GM18868 (cell line): ENCODE results near the gene SLC17A7.

Source experiments
- ATAC-seq: cut with Tn5 transposase; IDR thresholded peaks from one replicate; pipeline ENCODE4 v1.9.1; 2021; ENCODE audit warnings: mild to moderate bottlenecking, moderate library complexity; ENCODE audit not compliant: unreplicated experiment

Gene SLC17A7

DNA sequence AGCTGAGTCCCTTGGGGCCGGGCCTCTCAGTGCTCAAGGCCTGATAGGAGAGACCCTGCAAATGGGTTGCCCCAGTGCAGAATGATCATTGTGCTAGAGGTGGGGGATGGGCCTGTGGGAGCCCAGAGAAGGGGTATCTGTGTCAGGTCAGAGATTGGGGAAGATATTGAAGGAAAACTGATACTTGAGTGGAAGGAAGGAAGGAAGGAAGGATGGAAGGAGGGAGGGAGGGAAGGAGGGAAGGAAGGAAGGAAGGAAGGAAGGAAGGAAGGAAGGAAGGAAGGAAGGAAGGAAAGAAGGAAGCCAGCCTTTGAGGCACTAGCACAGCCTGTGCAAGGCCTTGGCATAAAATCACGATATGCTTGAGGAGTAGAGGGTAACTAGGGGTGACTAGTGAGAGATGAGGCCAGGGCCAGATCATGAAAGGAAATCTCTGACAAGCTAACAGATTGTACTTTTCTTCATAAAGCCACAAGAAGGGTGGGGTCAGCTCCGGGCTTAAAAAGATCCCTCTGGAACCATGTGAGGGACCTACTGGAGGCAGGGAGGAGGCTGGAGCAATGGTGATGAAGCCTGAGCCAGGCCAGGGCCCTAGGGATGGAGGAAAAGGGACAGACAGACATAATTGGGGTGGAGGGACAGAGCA is 29.5 kb downstream of the SLC17A7 start:
- ATAC-seq = no peak

DNA sequence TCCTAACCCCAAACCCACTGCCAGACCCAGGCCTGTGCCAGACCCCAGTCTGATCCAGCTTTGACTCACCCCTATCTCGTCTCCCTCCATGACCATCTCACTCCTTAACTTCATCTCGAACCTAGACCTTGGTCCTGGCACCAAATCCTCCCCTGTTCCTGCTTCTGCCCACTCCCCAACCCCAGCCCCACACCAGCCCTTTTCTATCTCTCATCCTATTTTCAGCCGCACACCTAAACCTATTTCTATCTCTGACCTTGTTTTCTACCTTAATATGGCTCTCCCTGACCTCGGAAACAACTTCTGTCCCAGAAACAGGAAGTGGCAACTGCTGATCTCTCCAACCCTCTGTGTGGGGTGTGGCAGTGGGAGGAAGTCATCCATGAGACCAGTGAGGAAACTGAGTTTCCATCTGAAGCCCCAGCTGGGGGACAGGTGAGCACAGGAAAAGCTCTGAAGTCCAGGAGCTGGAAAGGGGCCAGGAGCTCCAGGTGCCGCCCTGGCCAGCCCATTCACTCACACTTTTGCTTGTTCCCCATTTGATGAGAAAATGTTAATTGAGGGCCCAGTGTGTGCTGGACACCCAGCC is 31.8 kb downstream of the SLC17A7 start:
- ATAC-seq = no peak

DNA sequence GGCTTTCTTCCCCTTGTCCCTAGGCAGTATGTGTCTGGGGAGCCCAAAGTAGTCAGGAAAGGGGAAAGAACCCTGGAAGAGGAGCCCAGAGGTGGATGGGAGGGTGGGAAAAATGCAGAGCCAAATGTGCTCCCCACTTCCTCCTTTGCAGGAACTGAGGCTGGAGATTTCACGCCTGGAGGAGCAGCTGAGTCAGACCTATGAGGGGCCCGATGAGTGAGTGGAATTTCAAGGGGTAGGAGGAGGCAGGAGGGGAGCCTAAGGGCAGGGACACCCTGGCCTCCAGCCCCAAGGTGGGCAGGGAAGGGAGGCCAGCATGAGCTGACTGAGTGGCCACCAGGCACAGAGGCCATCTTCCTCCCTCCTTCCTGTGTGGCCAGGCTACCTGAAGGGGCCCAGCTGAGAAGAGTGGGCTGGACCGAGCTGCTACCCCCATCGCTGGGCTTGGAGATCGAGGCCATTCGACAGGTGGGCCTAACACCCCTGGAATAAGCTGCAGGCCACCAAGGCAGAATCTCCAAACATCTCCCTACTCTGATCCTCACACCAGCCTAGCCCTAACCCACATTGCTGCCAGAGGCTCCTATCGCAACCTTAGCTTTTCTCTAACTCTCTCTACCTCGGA is 32.4 kb downstream of the SLC17A7 start:
- ATAC-seq = no peak

DNA sequence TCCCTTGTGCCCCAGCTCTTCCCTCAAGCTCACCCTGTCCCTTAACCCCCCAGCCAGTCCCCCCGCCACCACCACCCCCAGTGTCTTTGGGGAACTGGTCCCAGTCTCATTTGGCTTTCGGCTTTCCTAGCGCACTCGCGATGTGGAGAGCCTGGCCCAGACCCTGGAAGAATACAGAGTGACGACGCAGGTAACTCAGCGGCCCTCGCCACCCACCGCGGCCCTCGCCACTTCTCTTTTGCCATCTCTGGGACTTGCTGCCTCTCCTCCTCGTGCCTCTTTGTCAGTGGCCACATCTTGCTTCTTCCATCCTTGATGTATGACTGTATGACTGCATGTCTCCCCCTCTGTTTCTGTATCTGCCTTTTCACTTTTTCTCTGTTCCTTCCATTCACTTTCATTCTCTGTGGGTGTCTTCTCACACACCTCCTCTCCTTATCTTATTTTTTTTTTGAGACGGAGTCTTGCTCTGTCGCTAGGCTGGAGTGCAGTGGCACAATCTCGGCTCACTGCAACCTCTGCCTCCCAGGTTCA is 33.8 kb downstream of the SLC17A7 start:
- no peak for ATAC-seq

DNA sequence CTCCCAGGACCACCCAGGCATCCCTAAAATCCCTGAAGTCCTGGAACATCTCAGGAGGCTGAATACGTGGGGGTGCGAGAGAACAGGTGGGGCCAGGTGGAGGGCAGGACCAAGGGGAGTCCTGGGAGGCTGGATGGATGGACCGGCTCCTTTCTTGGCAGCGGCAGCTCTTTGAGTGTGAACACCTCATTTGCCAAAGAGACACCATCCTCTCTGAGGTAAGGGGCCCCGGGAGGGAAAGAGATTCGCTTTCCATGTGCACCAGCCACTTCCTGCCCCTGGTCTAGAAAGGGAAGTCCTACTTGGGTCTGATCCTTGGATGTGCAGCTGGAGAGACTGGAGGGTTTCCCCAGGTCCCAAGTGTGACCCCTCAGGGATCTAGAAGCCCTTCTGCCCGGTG is 34.2 kb downstream of the SLC17A7 start:
- ATAC-seq = no peak

DNA sequence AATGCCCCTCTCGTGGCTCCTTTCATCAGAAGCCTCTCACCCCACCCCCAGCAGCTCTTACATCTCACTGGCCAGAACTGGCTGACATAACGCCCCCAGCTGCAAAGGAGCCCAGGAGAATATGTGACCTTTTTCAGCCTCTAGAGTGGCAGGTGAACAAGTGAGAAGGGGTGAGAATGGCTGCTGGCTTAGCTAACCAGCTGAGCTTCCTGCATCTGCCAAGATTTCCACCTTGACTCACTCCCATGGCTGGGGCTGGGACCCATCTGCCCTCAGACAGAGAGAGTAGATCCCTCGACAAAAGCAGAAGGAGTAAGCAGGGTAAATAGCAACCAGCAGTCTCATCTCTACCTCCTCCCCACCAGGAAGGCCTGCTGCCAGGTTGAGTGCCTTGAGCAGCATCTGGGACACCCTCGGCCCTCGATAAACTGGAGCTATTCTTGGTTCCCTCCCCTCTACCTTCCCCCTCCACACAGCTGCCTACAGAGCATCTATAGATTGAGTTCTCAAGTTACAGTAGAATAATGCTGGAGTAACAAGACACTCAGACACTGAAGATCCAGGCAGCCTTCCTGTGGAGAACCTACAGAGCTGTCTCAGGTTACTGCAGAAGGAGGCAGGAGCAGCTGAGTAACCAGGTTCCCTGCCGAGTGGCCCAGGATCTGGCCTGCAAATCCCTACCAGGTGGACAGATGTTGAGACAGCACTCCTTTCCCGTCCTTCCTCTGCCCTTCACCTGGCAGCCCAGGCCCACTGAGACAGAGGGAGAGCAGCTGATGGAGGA is 37.7 kb downstream of the SLC17A7 start:
- ATAC-seq = no peak

DNA sequence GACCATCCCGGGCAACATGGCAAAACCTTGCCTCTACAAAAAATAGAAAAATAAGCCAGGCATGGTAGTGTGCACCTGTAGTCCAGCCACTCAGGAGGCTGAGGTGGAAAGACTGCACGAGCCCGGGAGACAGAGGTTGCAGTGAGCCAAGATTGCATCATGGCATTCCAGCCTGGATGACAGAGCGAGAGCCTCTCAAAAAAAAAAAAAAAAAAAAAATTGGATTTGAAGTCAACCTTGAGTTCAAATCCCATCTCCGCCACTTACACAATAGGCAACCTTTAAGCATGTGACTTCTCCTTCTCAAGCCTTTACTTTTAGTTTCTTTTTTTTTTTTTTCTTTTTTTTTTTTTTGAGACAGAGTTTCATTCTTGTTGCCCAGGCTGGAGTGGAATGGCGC is 41.3 kb downstream of the SLC17A7 start:
- ATAC-seq = no peak

DNA sequence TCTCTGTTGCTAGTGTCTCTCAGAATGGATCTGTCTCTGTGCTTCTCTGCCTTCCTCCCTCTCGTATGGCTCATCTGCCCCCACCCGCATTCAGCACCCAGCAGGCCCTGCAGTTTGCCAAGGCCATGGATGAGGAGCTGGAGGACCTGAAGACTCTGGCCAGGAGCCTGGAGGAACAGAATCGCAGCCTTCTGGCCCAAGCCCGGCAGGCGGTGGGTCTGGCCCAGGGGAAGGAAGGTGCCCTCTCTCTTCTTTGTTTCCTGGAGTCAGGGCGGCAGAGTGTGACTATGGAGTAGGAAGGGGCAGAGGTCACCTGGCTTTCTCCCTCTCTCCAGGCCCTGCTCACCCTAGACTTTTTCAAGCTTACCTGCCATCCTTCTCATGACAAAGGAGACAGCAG is 42.4 kb downstream of the SLC17A7 start:
- no peak for ATAC-seq

DNA sequence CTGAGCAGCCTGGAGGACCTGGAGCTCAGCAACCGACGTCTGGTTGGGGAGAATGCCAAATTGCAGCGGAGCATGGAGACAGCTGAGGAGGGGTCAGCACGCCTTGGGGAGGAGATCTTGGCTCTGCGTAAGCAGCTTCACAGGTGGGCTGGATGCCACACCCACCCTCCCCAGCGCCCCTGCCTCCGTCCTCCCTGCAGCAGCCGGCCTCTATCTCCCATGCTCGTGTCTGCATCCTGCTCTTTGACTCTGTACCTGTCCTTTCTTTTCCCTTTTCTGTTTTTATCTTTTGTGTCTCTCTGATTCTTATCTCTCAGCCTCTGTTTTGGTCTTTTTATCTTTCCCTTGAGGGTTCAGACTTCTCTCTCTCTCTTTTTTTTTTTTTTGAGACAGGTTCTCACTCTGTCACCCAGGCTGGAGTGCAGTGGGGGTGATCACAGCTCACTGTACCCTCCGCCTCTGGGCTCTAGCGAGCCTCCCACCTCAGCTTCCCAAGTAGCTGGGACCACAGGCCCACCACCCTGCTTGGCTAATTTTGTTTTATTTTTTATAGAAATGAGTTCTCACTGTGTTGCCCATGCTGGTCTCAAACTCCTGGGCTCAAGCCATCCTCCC is 43.2 kb downstream of the SLC17A7 start:
- ATAC-seq = no peak

DNA sequence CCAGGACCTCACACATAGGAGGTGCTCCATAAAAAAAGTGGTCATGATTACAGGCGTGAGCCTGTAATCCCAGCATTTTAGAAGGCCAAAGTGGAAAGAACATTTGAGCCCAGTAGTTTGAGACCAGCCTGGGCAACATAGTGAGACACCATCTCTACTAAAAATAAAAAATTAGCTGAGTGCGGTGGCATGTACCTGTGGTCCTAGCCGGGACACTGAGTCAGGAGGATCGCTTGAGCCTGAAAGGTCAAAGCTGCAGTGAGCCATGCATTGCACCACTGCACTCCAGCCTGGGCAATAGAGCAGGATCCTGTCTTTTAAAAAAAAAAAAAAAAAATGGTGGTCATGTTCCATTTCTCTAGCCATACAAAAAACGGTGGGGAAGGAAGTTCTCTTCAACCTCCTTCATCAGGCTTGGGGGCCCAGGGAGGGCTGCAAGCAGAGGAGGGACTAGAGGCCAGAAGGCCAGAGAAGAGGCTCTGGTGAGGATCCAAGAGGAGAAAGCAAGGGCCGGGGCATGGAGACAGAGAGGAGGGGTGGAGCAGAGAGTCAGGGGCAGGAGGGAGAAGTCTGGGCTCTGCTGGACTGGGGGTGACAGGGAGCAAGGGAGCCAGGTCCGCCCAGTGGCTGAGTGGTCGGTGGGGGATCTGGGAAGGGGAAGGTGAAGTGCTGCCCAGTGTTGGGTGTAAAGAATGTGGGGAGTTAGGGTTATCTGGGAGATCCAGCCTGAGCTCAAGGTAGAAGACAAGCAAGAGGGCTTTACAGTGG is 44.4 kb downstream of the SLC17A7 start:
- ATAC-seq = no peak

DNA sequence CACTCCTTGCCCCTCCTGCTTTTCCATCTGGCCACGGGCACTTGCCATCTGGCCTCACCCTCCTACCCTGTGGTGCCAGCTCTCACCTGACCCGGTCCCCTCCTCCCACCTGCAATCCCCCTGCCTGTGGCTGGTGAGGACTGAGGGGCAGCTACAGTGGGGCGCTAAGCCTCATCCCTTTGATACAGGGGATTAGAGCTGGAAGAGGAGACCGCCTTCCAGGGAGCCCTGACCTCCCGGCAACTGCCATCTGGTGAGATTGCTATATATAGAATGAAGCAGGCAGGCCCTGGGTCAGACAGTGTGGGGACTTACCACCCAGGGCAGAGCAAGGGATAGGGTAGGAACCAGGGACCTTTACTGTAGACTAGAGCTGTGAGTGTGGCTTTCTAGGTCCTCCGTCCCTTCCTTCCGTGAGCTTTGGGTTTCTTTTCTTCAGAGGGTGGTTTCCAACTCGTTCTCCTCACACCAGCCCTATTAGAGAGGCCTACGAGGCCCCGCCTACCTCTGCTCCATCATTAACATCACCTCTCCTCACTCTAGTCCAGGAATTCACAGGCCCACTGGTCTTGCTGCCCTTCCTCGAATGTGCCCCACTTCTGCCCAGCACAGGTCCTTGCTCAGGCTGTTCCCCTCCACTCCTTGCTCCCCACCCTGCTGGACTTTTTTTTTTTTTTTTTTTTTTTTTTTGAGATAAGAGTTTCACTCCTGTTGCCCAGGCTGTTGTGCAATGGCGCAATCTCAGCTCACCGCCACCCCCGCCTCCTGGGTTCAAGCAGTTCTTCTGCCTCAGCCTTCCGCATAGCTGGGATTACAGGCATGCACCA is 45.5 kb downstream of the SLC17A7 start:
- ATAC-seq = no peak

DNA sequence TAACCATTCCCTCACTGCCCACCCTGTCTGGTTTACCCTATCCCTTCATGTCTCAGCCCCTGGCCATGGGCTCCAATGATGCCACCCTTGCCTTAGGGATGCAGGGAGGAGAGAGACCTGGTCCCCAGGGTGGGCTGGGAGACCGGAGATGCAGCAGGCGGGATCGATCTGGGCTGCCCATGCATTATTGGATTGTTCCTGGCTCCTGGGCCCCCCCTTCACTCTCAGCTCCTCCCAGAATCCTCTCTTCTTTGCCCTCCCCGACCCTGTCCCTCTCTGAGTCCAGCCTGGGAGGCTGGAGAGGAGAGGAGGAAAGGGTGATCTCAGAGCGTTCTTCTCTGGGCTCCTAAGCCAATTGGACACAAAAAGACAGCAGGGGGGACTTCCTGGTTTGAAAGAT is 47.4 kb downstream of the SLC17A7 start:
- no peak for ATAC-seq

DNA sequence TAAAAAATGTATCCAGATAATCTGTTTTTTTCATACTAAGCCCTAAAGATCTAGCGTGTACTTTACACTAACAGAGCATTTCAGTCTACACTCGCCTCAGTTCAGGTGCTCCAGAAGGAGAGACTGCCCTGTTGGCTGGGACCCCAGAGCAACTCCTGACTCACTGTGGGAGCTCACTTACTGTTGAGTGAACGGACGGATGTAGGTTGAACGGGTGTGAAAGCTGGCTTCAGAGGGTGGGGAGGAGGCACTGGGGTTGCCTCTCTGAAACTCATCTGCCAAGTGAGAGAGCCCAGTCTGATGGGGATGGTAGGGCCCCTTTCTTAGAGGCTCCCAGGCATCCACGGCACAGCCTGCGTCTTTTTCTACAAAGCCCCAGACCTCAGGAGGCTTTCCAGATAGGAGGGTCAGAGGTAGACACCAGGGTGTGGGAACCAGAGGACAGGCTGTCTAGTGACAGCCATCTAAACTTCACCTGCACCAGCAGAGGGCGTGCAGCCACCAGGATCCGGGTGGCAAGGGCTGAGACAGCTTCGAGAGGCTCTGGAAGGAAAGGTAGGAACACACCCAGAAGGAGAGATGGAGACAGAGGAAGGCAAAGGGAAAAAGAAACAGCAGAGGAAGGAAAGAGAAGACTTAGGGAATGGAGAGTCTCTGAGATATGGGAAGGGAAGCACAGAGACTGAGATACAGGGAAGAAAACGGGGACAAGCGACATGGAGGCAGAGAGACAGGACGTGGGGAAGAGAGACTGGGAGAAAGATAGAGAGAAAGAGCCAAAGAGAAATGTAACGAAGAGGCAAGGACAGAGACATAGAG is 49.5 kb downstream of the SLC17A7 start:
- no peak for ATAC-seq

DNA sequence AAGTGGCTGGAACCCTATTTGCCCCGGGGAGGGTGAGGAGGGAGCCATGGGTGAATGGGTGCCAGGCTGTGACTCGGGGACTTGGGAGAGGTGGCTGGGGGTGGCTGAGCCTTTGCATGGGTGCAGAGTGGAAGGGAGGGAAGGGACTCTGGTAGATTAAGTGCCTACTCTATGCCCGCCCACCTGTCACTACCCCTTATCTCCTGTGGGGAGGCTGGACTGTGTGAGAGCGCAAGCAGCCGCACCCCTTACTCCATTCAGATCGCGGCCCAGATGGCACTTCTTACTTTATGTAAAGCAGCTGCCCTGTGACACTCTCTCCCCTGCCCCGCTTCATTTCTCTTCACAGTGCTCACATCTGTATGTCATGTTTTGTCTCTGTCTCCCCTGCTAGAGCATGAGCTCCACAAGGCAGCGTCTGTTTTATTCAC is 50.4 kb downstream of the SLC17A7 start:
- no peak for ATAC-seq

DNA sequence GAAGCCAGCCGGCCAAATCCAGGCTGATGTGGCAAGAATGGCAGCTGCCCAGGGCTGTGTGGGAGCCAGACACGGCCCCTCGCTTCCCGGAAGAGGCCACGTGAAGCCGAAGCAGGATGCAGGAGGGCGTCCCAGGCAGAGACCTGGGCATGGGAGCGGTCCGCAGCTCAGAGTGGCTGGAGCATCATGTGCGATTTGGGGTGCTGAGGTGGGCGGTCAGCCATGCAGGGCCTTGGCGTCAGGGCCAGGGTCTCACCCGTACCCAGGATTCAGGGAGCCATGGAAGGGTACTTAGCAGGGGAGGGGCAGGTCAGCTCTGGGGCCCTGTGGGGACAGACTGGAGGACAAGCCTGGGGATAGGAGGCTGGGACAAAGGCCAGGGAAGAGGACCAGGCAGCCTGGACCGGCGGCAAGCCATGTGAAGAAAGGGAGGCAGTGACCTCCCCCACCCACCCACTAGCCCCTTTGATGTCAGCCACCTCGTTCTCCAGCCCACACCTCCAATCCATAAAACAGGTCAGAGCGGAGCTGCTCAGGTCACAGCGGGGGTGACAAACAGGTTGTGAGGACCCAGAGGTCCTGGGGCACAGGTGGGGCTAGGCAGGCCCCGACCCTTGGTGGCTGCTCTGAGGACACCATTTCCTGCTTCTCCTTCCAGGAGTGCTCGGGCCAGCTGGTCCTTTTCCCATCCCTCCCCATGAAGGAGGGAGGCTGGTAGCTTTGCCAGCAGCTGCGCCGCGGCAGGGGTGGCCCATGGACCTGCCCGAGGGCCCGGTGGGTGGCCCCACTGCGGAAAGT is 51.0 kb downstream of the SLC17A7 start:
- ATAC-seq = no peak

DNA sequence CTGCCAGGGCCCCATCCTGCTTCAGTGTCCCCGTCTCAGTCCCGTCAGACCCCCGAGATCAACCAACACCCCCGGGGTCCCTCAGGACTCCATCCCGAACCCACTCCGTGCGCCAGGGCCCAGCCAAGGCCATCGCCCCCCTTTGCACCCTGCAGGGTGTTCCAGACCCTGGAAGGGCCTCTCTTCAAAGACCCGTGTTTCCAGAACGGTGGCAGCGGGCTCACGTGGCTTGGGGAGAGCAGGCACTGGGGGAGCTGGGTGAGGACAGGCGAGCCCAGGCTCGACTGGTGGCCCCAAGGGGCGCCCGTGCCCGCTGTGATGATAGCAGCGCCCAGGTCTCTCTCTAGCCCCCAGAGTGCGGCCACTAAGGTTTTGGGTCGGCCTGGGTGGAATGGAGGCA is 51.9 kb downstream of the SLC17A7 start:
- ATAC-seq = no peak

DNA sequence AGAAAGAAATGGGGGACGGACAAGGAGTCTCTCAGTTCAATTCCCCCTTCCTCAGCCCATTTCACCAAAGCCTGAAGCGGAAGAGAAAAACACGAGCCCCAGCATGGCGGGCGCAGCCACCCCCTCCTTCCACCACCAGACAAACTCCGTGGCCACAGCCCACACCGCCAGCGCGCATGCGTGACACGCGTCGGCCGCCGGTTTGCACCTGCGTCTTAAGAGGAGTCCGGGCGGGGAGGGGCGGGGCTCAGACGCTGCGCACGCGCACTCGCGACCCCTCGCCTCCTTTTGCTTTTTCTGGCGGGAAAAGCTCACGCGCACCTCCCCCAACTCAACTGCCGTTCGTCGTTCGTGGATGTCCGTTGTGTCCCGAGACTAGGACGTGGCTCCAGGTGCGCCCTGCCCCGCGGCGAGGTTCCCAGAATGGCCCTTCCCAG is 53.4 kb downstream of the SLC17A7 start, which contains the start of gene KASH5:
TSS of gene KASH5 (plus strand) at position 314 of the 437 bp plus-strand sequence. CDS start 2,635 bp downstream, outside the sequence.
- ATAC-seq = no peak

DNA sequence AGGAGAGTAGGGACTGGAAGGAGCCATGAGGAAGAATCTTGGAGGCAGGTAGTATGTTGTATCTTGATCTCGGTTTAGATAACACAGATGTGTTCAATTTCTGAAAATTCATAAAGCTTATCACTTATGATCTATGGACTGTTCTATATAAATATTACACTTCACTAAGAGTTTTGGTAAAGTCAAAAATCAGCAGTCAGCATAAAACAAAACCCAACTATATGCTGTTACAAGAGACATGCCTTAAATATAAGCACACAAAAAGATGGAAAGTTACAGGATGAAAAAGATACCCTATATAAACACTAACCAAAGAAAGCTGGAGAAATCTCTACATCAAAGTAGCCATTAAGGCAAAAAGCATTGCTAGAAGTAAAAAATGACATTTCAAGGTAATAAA is 57.7 kb downstream of the SLC17A7 start:
- no peak for ATAC-seq
